Neural crest cell (in vitro differentiated cells): ENCODE results near the gene DHRS7B. TPM values are rescaled to one million over a fixed set of nuclear protein-coding genes. Genes with fewer than 3 reads are reported as not detected.

ENCODE experiments used
- DNase-seq: peaks from one replicate; pipeline ENCODE4 v3.0.0; 2021; ENCODE audit warnings: low read depth, mixed read lengths, low spot score
- H3K27ac Mint-ChIP-seq: one replicate; pipeline ENCODE4 v1.8.0; 2021; ENCODE audit warnings: mild to moderate bottlenecking, mixed read lengths; ENCODE audit not compliant: unreplicated experiment
- H3K27me3 Mint-ChIP-seq: 2 replicates; pipeline ENCODE4 v1.8.0; 2021; ENCODE audit warnings: low read depth, mild to moderate bottlenecking, mixed read lengths
- H3K36me3 Mint-ChIP-seq: 2 replicates; pipeline ENCODE4 v1.8.0; 2021; ENCODE audit warnings: low read depth, mild to moderate bottlenecking, mixed read lengths
- H3K4me1 Mint-ChIP-seq: 2 replicates; pipeline ENCODE4 v1.8.0; 2021; ENCODE audit warnings: mixed read lengths
- H3K4me3 Mint-ChIP-seq: one replicate; pipeline ENCODE4 v1.8.0; 2021; ENCODE audit warnings: mild to moderate bottlenecking, mixed read lengths
- H3K9me3 Mint-ChIP-seq: 2 replicates; pipeline ENCODE4 v1.8.0; 2021; ENCODE audit warnings: mixed read lengths
- total RNA-seq: library from RNA; stranded (reverse); gene quantifications from 2 replicates; pipeline ENCODE4 v1.2.1, GENCODE V29; 2021
- TF ChIP-seq, protein P1 (sequence below): fragments of 200-600 bp; sonication (generic); conservative IDR thresholded peaks from 2 replicates; pipeline ENCODE4 v1.5.0; 2021; ENCODE audit warnings: antibody characterized with exemption, mild to moderate bottlenecking

The DHRS7B gene
- total RNA-seq, 1 donor from 2014 or later = 14.8 TPM

- TF ChIP-seq, protein P1, sequence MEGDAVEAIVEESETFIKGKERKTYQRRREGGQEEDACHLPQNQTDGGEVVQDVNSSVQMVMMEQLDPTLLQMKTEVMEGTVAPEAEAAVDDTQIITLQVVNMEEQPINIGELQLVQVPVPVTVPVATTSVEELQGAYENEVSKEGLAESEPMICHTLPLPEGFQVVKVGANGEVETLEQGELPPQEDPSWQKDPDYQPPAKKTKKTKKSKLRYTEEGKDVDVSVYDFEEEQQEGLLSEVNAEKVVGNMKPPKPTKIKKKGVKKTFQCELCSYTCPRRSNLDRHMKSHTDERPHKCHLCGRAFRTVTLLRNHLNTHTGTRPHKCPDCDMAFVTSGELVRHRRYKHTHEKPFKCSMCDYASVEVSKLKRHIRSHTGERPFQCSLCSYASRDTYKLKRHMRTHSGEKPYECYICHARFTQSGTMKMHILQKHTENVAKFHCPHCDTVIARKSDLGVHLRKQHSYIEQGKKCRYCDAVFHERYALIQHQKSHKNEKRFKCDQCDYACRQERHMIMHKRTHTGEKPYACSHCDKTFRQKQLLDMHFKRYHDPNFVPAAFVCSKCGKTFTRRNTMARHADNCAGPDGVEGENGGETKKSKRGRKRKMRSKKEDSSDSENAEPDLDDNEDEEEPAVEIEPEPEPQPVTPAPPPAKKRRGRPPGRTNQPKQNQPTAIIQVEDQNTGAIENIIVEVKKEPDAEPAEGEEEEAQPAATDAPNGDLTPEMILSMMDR = peak; percentile 26
- Mint-ChIP-seq H3K9me3 (no peaks in the 10 kb centered on the region), H3K27me3 (no peaks in the 10 kb centered on the region), H3K27ac (peak within 1 kb of the TSS; percentile 98), H3K36me3 (no peaks in the 10 kb centered on the region), H3K4me1 (peaks cover 48% of the 10 kb centered on the region), H3K4me3 (peak within 1 kb of the TSS; percentile 91)
- peak; percentile 90 for DNase-seq
Observed at GRCh38 chr17:21214015-21214776, 87.4 kb downstream of the DHRS7B start, which contains the start of gene TMEM11. TMEM11 (minus strand) TSS chr17:21214161; CDS start chr17:21214152, 9 bp downstream.

DNA sequence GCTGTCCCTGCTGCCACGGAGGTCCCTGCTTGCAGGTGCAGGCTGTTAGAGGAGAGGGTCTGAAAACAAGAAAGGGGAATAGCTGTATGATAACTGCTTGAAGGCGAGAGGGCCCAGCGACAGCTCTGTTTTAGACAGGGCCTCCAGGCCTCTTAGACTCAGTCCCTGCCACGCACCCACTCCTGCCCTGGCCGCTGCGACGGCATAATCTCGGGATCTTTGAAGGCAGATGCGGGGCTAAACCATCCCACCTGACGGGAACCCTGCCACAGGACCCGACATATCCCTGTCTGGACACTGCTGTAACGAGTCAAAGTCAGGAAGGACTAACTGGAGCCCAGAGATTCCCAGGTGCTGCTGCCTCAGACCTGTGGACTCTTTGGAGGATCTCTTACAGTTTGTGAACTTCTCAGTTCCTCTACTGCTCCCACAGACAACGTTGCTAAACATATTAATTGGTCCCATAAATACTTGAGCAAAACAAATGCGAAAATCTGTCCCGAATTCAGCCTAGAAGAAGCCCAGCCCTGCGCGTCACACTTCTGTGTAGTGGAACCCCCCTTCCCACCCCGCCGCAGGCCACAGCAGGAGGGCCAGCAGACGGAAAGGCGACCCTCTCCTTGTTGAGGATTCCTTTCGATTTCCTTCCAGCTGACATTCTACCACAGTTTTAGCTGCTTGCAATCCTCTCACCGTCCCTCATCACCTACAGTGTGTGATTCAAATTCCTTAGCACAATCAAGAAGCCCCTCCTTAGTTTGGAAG lies 88.2 kb downstream of the DHRS7B start:
- Mint-ChIP-seq H3K9me3 (no peaks in the 10 kb centered on the region), H3K36me3 (no peaks in the 10 kb centered on the region), H3K4me1 (peaks cover 47% of the 10 kb centered on the region), H3K27me3 (no peaks in the 10 kb centered on the region), H3K27ac (peak overlapping the region; percentile 89), H3K4me3 (peak overlapping the region; percentile 91)
- peak; percentile 7 for DNase-seq
- TF ChIP-seq, protein P1 = peak; percentile 5

DNA sequence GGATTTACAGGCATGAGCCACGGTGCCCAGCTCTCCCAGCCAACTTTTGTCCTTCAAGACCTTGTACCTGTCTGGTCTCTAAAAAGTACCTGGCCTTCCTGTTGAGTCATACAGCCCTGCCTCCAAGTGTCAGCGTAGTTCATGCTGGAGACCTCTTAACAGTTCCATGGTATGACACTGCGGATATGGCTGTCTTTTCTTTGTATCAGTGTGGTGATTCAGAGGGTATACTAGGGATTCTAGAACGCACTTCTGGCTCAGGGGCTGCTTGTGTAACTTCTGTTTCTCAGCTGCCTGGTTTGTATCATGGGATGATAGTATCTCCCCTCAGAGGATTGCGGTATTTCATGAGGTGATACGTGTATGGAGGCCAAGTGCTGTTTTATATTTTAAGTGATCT lies 89.2 kb downstream of the DHRS7B start:
- peaks cover 40% of the 10 kb centered on the region for H3K4me1 Mint-ChIP-seq
- no peak overlapping the region for H3K27ac Mint-ChIP-seq
- peak overlapping the region; percentile 91 for H3K4me3 Mint-ChIP-seq
- H3K9me3 Mint-ChIP-seq = no peaks in the 10 kb centered on the region
- H3K27me3 Mint-ChIP-seq = no peaks in the 10 kb centered on the region
- no peak for DNase-seq
- H3K36me3 Mint-ChIP-seq = no peaks in the 10 kb centered on the region
- TF ChIP-seq, protein P1 = no peak

DNA sequence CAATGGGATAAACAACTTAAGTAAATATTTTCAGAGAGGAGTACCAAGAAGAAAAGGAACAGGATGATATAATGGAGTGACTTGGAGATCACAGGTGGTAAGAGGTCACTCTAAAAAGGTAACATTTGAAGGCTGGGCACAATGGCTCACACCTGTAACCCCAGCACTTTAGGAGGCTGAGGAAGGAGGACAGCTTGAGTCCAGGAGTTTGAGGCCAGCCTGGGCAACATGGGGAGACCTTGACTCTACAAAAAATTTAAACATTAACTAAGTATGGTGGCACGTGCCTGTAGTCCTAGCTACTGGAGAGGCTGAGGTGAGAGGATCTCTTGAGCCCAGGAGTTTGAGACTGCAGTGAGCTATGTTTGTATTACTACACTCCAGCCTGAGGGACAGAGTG lies 90.6 kb downstream of the DHRS7B start:
- H3K4me3 Mint-ChIP-seq = peak overlapping the region; percentile 76
- no peak for DNase-seq
- peaks cover 3% of the 10 kb centered on the region for H3K9me3 Mint-ChIP-seq
- H3K36me3 Mint-ChIP-seq = peaks cover 10% of the 10 kb centered on the region
- H3K27me3 Mint-ChIP-seq = no peaks in the 10 kb centered on the region
- no peak overlapping the region for H3K27ac Mint-ChIP-seq
- H3K4me1 Mint-ChIP-seq = peaks cover 30% of the 10 kb centered on the region
- TF ChIP-seq, protein P1 = no peak

GRCh38 chr17:21218101-21218500 lies 91.3 kb downstream of the DHRS7B start:
- Mint-ChIP-seq H3K27me3 (no peaks in the 10 kb centered on the region), H3K4me3 (peak overlapping the region; percentile 16), H3K27ac (no peak overlapping the region), H3K36me3 (peaks cover 14% of the 10 kb centered on the region), H3K9me3 (peaks cover 3% of the 10 kb centered on the region), H3K4me1 (peaks cover 22% of the 10 kb centered on the region)
- TF ChIP-seq, protein P1 = no peak
- DNase-seq = no peak
